ENCODE results near the gene SEMA4B. TPM values are rescaled to one million over a fixed set of nuclear protein-coding genes. Genes with fewer than 3 reads are reported as not detected.

SEMA4B gene
- total and polyA plus RNA-seq, 2 donors (not counting 1 experiment from before 2014, with no cell fraction given) = 285 to 336 TPM

- H4K20me1 ChIP-seq (ENCODE audit: control insufficient read depth, insufficient read depth, low read length, poor library complexity, severe bottlenecking) = no peaks in the 10 kb centered on the region
- peaks cover 7 to 8% of the 10 kb centered on the region in 2 donors for H3K4me1 ChIP-seq (ENCODE audit: control insufficient read depth in 2 of 2, insufficient read depth in 2 of 2, low read length in 2 of 2)
- Mint-ChIP-seq H3K27ac (peak overlapping the region; percentile 20), H3K9me3 (ENCODE audit: insufficient read depth) (no peaks in the 10 kb centered on the region), H3K27me3 (no peaks in the 10 kb centered on the region), H3K4me3 (no peak overlapping the region), H3K4me1 (peaks cover 8% of the 10 kb centered on the region)
- no peak overlapping the region for H3K27ac ChIP-seq (ENCODE audit: low read length in 2 of 2)
- WGBS (ENCODE audit: insufficient coverage) = 100% methylated on average over 1 of the region's 3 CpGs
- H3K4me2 ChIP-seq (replicated peaks; ENCODE audit: low read depth, low read length, poor library complexity, severe bottlenecking) = no peak overlapping the region
- no peak overlapping the region for H3K4me3 ChIP-seq (ENCODE audit: control extremely low read depth in 1 of 5, extremely low read depth in 1 of 5, insufficient read depth in 1 of 5, low read depth in 2 of 5, low read length in 4 of 5)
- no peaks in the 10 kb centered on the region for H3K27me3 ChIP-seq (replicated peaks in 1 of 4; ENCODE audit: control extremely low read depth in 1 of 4, control insufficient read depth in 3 of 4, insufficient read depth in 4 of 4, low read length in 3 of 4)
- intact Hi-C loops (cut with micrococcal nuclease) = no loop called here
- H3K79me2 ChIP-seq (ENCODE audit: control insufficient read depth, insufficient read depth, low read length) = no peaks in the 10 kb centered on the region
- ChIA-PET POLR2A (no interaction called here), CTCF (interaction anchor here (0.6 to 1.2 kb wide), 2 partner anchors 18 to 19 kb away, joined by 3 to 4 read pairs; no protein-coding TSS in a partner anchor)
- H2AFZ ChIP-seq (ENCODE audit: insufficient read depth, low read depth, low read length, poor library complexity, severe bottlenecking) = no peak overlapping the region
- ATAC-seq (ENCODE audit: low read depth) (no peak), DNase-seq (no peak)
- TF ChIP-seq EZH2 (IDR thresholded peaks at IDR 0.05; ENCODE audit: borderline replicate concordance, insufficient read depth, low read depth, low read length, poor library complexity, severe bottlenecking) = no peak
- TF ChIP-seq, protein P1, sequence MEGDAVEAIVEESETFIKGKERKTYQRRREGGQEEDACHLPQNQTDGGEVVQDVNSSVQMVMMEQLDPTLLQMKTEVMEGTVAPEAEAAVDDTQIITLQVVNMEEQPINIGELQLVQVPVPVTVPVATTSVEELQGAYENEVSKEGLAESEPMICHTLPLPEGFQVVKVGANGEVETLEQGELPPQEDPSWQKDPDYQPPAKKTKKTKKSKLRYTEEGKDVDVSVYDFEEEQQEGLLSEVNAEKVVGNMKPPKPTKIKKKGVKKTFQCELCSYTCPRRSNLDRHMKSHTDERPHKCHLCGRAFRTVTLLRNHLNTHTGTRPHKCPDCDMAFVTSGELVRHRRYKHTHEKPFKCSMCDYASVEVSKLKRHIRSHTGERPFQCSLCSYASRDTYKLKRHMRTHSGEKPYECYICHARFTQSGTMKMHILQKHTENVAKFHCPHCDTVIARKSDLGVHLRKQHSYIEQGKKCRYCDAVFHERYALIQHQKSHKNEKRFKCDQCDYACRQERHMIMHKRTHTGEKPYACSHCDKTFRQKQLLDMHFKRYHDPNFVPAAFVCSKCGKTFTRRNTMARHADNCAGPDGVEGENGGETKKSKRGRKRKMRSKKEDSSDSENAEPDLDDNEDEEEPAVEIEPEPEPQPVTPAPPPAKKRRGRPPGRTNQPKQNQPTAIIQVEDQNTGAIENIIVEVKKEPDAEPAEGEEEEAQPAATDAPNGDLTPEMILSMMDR (IDR thresholded peaks at IDR 0.05) = no peak
- peaks cover 0 to 14% of the 10 kb centered on the region in 2 experiments for H3K36me3 ChIP-seq (replicated peaks in 1 of 2; ENCODE audit: control extremely low read depth in 1 of 2, control insufficient read depth in 1 of 2, extremely low read depth in 1 of 2, insufficient read depth in 2 of 2, low read length in 1 of 2)
- no peaks in the 10 kb centered on the region for H3K9me3 ChIP-seq (ENCODE audit: control extremely low read depth in 1 of 3, control insufficient read depth in 2 of 3, insufficient read depth in 1 of 3, low read length in 2 of 3)
- no peak overlapping the region for H3K9ac ChIP-seq (ENCODE audit: low read length)
Measured at GRCh38 chr15:90239371-90239770, 38.2 kb downstream of the SEMA4B start.

- no peaks in the 10 kb centered on the region for H3K9me3 ChIP-seq (ENCODE audit: control extremely low read depth in 1 of 3, control insufficient read depth in 2 of 3, insufficient read depth in 1 of 3, low read length in 2 of 3)
- no peak overlapping the region for H3K9ac ChIP-seq (ENCODE audit: low read length)
- H4K20me1 ChIP-seq (ENCODE audit: control insufficient read depth, insufficient read depth, low read length, poor library complexity, severe bottlenecking) = no peaks in the 10 kb centered on the region
- no peaks in the 10 kb centered on the region for H3K4me1 ChIP-seq (ENCODE audit: control insufficient read depth in 2 of 2, insufficient read depth in 2 of 2, low read length in 2 of 2)
- Mint-ChIP-seq H3K9me3 (ENCODE audit: insufficient read depth) (no peaks in the 10 kb centered on the region), H3K27ac (no peak overlapping the region), H3K4me1 (no peaks in the 10 kb centered on the region), H3K4me3 (no peak overlapping the region), H3K27me3 (no peaks in the 10 kb centered on the region)
- no peak overlapping the region for H3K4me2 ChIP-seq (replicated peaks; ENCODE audit: low read depth, low read length, poor library complexity, severe bottlenecking)
- H3K4me3 ChIP-seq (ENCODE audit: control extremely low read depth in 1 of 5, extremely low read depth in 1 of 5, insufficient read depth in 1 of 5, low read depth in 2 of 5, low read length in 4 of 5) = no peak overlapping the region
- 97% methylated on average over 8 of the region's 8 CpGs for WGBS (ENCODE audit: insufficient coverage)
- TF ChIP-seq EZH2 (IDR thresholded peaks at IDR 0.05; ENCODE audit: borderline replicate concordance, insufficient read depth, low read depth, low read length, poor library complexity, severe bottlenecking) = no peak
- TF ChIP-seq, protein P1 (IDR thresholded peaks at IDR 0.05) = no peak
- intact Hi-C loops (cut with micrococcal nuclease) = no loop called here
- H3K27ac ChIP-seq (ENCODE audit: low read length in 2 of 2) = no peak overlapping the region
- ChIA-PET POLR2A (interaction anchor here (0.6 kb wide), 1 partner anchor 66 kb away, joined by 3 read pairs; no protein-coding TSS in a partner anchor), CTCF (interaction anchor here (1.5 kb wide), 1 partner anchor 19 kb away, joined by 4 read pairs; no protein-coding TSS in a partner anchor)
- DNase-seq (no peak), ATAC-seq (ENCODE audit: low read depth) (no peak)
- H3K27me3 ChIP-seq (replicated peaks in 1 of 4; ENCODE audit: control extremely low read depth in 1 of 4, control insufficient read depth in 3 of 4, insufficient read depth in 4 of 4, low read length in 3 of 4) = no peaks in the 10 kb centered on the region
- peaks cover 0 to 14% of the 10 kb centered on the region in 2 experiments for H3K36me3 ChIP-seq (replicated peaks in 1 of 2; ENCODE audit: control extremely low read depth in 1 of 2, control insufficient read depth in 1 of 2, extremely low read depth in 1 of 2, insufficient read depth in 2 of 2, low read length in 1 of 2)
- H3K79me2 ChIP-seq (ENCODE audit: control insufficient read depth, insufficient read depth, low read length) = no peaks in the 10 kb centered on the region
- H2AFZ ChIP-seq (ENCODE audit: insufficient read depth, low read depth, low read length, poor library complexity, severe bottlenecking) = no peak overlapping the region
Measured at GRCh38 chr15:90240856-90241255, 39.7 kb downstream of the SEMA4B start.
